GM15510 (cell line): ENCODE results near the gene SMOC2.

Source experiments
- POLR2A ChIP-seq: IDR thresholded peaks from 3 replicates; pipeline ENCODE4 v1.6.1; 2011; ENCODE audit warnings: borderline replicate concordance; ENCODE audit not compliant: insufficient read length; ENCODE audit errors: extremely low read depth

The SMOC2 gene

DNA sequence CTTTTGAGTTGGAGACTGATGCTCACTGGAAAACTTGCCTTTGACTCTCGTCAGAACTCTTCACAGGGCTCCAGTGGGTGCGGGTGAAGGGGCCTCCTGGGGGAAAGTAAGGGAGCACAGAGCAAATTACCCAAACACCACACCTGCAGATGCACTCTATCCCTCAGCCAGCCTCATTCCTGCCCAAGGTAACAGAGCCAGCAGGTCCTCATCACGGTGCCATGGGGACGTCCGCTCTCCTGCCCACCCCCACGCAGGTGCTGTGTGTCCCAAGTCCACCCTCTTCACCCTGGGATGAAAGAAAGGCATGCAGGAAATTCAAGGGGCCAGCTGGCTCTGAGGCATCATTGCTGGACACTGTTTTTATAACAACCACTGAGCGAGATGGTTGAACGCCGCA, 269.0 kb downstream of the SMOC2 start:
- TF ChIP-seq POLR2A: no peak

DNA sequence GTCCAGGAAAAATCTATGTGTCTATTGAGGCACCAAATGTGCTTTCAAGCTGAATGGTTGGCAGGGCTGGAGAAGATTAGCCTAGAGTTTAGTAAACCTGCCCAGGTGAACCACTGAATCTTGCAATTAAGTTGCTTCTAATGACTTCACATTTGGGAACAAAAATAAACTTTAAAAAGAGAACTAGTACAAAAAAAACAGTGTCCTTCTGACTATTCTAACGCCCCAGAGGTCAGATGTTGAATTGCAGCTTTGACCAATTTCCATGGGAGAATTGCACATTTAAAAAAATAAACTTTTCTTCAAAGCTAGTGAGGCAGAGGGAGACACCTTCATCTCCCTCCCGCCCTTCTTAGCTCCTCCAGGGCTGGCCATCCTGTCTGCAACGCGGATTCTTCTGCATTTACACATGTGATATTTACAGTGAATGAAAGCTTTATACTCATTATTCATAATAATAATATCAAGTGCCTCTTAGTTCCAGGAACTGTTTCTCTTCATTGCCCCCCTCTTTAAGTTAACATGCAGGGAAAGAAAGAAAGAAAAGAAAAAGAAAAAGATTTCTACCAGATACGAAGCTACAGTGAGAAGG, 270.2 kb downstream of the SMOC2 start:
- no peak for TF ChIP-seq POLR2A

DNA sequence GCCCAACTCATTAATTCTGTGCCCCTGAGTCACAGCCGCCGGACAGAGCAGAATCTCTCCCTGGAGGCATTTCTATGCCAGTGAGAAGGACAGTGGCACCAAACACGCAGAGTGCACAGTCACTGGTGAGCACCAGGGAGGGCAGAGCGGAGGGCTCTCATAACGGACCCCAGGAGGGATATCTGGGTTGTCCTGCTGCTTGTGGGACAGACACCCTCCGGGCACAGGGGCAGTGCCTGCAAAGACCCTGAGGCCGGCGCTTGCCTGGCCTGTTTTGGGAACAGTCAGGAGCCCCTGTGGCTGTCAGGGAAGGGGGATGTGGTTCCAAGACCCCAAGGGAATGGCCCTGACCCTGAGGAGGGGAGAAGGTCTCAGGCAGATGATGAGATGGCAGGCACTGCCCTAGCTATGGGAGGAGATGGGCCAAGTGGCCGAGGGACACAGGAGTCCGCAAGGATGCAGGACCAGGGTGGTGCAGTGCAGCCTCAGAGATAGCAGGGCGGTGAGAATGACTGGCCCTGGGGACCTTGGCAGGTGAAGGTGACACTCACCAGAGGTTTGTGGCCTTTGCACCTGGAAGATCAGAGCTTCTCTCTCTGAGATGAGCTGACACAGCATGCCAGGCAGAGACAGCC, 270.8 kb downstream of the SMOC2 start:
- no peak for TF ChIP-seq POLR2A

DNA sequence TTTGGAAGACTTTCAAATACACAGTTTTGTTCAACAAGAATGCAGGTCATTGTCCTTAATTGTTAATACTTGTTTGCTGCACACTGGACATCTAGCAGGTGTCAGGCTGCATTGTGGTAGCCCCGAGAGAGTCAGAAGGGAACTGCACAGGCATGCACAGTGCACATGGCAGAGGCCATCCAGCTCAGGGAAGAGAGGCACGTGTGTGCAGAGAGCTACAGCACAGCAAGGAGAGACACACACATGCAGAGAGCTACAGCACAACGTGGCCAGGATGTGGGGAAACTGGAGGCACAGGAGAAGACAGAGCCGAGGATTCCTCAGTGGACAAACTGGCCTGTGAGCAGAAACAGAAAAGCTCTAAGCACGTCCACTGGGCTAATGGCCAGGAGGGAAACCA, 272.0 kb downstream of the SMOC2 start:
- TF ChIP-seq POLR2A: no peak

DNA sequence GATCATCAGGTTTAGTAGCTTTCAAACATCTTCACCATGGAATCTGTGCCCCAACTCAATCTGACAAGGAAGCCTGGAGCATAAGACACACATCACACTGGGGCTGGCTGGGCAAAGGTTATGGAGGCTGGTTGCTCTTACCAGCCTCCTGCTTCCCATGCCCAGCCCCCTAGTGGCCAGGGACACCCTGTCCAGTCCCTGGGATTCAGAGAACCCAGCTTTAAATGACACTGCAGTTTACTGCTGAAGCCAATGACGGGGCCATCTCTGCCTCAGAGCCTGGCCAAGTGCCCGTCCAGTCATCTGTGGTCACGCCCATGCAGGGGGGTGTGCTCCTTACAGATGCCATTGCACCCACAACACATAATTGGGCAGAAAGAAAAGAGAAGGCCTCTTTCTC, 272.9 kb downstream of the SMOC2 start:
- no peak for TF ChIP-seq POLR2A

DNA sequence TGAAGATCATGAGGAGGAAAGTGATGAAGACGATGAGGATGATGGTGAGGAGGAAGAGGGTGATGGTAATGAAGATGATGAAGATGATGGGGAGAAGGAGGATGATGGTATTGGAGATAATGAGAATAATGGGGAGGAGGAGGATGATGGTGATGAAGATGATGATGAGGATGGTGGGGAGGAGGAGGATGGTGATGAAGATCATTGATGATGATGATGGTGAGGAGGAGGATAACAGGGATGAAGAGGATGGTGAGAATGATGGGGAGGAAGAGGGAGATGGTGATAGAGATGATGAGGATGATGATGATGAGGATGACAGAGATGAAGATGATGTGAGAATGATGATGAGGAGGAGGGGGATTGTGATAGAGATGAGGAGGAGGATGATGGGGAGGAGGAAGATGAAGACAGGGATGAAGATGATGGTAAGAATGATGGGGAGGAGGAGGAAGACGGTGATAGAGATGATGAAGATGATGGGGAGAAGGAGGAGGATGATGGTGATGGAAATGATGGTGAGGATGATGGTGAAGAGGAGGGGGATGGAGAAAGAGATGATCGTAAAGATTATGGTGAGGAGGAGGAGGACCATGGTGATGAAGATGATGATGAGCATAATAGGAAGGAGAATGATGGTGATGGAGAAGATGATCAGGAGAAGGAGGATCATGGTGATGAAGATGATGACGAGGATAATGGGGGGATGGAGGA, 273.7 kb downstream of the SMOC2 start:
- TF ChIP-seq POLR2A: no peak

DNA sequence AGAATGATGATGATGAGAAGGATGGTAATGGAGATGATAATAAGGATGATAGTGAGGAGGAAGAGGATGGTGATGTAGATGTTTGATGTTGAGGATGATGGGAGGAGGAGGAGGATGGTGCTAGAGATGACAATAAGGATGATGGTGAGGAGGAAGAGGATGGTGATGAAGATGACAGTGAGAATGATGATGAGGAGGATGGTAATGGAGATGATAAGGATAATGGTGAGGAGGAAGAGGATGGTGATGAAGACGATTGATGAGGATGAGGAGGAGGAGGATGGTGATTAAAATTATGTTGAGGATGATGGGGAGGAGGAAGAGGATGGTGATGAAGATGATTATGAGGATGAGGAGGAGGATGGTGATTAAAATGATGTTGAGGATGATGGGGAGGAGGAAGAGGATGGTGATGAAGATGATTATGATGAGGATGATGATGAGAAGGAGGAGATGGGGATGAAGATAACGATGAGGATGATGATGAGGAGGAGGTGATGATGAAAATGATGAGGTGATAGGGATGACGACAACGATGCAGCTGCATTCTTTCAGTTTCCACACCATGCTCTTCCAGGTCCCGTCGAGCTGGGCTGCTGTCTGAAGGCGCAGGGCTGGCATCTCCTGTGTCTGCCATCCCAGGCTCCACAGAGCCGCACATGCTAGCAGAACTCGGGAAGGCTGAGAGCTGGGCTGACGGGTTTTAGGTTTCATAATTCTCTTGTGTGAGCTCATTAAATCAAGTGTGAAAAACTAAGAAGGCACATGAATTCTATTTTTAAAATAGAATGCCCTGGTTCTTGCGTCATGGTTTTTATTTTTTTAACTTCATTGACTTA, 274.9 kb downstream of the SMOC2 start:
- no peak for TF ChIP-seq POLR2A

DNA sequence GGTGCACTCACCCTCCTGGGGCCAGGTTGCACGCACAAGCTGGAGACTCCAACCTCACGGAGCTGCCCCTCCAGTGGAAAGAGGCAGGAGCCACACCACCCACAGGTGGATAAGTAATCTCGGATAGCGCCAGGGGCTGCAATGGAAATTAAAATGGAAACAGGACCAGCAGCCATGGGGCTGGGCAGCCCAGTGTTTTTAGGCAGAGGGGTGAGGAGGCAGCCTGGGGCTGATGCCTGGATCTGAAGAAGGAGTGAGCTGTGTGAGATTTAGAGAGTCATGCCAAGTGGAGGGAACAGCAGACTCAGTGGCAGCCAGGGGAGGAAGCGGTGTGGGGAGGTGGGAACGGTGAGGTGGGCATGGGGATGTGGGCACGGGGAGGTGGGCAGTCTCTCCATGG, 275.6 kb downstream of the SMOC2 start:
- TF ChIP-seq POLR2A: no peak

DNA sequence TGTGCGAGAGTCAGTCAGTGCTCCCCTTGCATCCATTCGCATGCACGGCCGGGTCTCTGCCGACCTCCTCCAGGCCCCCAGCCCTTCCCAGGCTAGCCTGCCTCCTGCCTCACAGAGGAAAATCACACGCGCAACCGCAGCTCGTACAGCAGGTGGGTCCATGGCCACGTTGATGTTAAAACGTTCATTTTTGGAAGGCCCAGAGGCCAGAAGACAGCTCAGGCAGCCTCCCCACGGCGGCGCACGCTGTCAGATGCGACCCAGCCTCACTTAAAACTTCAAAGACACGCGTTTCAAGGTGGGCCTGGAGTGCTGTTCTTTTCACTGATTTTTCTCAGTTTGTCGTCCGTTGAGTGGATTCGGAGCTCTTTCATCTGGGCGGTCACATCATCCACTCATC, 276.5 kb downstream of the SMOC2 start:
- TF ChIP-seq POLR2A: no peak
